Liver (tissue), 3 donors: ENCODE data around the gene GLB1L2.

Source experiments
- ATF3 ChIP-seq: IDR thresholded peaks from 2 replicates; pipeline ENCODE4 v1.6.1; 2016; ENCODE audit warnings: antibody characterized with exemption
- EGR1 ChIP-seq, 2 donors: IDR thresholded peaks; 2 replicates each; pipeline ENCODE4 v1.6.1; 2016 to 2018; ENCODE audit warnings: antibody characterized with exemption in 2 of 2, low read depth in 2 of 2
- GABPA ChIP-seq, 2 donors: IDR thresholded peaks in 1 of 2; conservative IDR thresholded peaks in 1 of 2; 2 replicates each; pipeline ENCODE4 v1.6.1; 2016; ENCODE audit warnings: antibody characterized with exemption in 2 of 2, mild to moderate bottlenecking in 1 of 2, moderate library complexity in 1 of 2
- HNF4G ChIP-seq: IDR thresholded peaks from 2 replicates; pipeline ENCODE4 v1.6.1; 2016; ENCODE audit warnings: antibody characterized with exemption
- RAD21 ChIP-seq, 2 donors: IDR thresholded peaks; 2 replicates each; pipeline ENCODE4 v1.6.1; 2016; ENCODE audit warnings: antibody characterized with exemption in 2 of 2, mild to moderate bottlenecking in 2 of 2
- TAF1 ChIP-seq: conservative IDR thresholded peaks from 2 replicates; pipeline ENCODE4 v1.6.1; 2016; ENCODE audit warnings: antibody characterized with exemption, mild to moderate bottlenecking
- YY1 ChIP-seq: IDR thresholded peaks from 2 replicates; pipeline ENCODE4 v1.6.1; 2016; ENCODE audit warnings: antibody characterized with exemption, mild to moderate bottlenecking
- ZBTB33 ChIP-seq: IDR thresholded peaks from 2 replicates; pipeline ENCODE4 v1.6.1; 2016; ENCODE audit warnings: antibody characterized with exemption
- TF ChIP-seq, protein P1 (sequence below): fragments of 150-350 bp; IDR thresholded peaks from 2 replicates; pipeline ENCODE4 v1.5.1; 2017; ENCODE audit warnings: improper control_type of control experiment, low read depth, low read length; ENCODE audit not compliant: missing input control
- TF ChIP-seq, protein P2 (sequence below): IDR thresholded peaks from 2 replicates; pipeline ENCODE4 v1.6.1; 2016; ENCODE audit warnings: antibody characterized with exemption, mild to moderate bottlenecking
- donor health status: healthy.
- donor health status: healthy.

DNA sequence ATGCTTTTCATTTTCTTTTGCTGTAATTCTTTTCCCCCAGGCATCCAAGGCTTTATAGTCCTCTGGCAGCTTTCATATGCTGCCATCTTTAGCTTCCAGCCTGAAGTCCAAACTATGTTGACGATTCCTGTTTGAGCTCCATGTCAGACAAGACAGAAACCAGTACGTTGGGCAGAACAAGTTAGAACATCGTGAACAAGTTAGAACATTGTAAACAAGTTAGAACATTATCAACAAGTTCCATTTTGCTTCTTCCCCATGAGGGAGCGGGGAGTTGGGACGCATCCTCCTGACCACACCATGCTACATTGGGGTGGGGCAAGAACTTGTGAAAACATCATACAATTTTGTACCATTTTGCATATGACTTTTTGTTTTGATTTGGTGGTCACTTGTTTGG is 23.9 kb downstream of the GLB1L2 start:
- TF ChIP-seq, protein P1, sequence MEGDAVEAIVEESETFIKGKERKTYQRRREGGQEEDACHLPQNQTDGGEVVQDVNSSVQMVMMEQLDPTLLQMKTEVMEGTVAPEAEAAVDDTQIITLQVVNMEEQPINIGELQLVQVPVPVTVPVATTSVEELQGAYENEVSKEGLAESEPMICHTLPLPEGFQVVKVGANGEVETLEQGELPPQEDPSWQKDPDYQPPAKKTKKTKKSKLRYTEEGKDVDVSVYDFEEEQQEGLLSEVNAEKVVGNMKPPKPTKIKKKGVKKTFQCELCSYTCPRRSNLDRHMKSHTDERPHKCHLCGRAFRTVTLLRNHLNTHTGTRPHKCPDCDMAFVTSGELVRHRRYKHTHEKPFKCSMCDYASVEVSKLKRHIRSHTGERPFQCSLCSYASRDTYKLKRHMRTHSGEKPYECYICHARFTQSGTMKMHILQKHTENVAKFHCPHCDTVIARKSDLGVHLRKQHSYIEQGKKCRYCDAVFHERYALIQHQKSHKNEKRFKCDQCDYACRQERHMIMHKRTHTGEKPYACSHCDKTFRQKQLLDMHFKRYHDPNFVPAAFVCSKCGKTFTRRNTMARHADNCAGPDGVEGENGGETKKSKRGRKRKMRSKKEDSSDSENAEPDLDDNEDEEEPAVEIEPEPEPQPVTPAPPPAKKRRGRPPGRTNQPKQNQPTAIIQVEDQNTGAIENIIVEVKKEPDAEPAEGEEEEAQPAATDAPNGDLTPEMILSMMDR: no peak
- TF ChIP-seq YY1: no peak
- no peak for TF ChIP-seq ATF3
- TF ChIP-seq, protein P2, sequence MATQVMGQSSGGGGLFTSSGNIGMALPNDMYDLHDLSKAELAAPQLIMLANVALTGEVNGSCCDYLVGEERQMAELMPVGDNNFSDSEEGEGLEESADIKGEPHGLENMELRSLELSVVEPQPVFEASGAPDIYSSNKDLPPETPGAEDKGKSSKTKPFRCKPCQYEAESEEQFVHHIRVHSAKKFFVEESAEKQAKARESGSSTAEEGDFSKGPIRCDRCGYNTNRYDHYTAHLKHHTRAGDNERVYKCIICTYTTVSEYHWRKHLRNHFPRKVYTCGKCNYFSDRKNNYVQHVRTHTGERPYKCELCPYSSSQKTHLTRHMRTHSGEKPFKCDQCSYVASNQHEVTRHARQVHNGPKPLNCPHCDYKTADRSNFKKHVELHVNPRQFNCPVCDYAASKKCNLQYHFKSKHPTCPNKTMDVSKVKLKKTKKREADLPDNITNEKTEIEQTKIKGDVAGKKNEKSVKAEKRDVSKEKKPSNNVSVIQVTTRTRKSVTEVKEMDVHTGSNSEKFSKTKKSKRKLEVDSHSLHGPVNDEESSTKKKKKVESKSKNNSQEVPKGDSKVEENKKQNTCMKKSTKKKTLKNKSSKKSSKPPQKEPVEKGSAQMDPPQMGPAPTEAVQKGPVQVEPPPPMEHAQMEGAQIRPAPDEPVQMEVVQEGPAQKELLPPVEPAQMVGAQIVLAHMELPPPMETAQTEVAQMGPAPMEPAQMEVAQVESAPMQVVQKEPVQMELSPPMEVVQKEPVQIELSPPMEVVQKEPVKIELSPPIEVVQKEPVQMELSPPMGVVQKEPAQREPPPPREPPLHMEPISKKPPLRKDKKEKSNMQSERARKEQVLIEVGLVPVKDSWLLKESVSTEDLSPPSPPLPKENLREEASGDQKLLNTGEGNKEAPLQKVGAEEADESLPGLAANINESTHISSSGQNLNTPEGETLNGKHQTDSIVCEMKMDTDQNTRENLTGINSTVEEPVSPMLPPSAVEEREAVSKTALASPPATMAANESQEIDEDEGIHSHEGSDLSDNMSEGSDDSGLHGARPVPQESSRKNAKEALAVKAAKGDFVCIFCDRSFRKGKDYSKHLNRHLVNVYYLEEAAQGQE: no peak
- no peak for TF ChIP-seq EGR1 (IDR thresholded peaks at IDR 0.05; ENCODE audit: low read depth in 2 of 2)
- TF ChIP-seq RAD21 (IDR thresholded peaks at IDR 0.05): no peak
- no peak for TF ChIP-seq GABPA (IDR thresholded peaks at IDR 0.05 in 1 of 2, conservative IDR thresholded peaks at IDR 0.05 in 1 of 2)
- no peak for TF ChIP-seq TAF1
- TF ChIP-seq HNF4G: no peak
- no peak for TF ChIP-seq ZBTB33
